Tibial nerve (tissue), 4 donors: ENCODE results near the gene ANKMY1. TPM values are rescaled to one million over a fixed set of nuclear protein-coding genes. Genes with fewer than 3 reads are reported as not detected.
"Not testable (repeated sequence)": the region's sequence is repeated elsewhere in the genome, so short reads cannot be mapped to it uniquely, and the experiment has no call there.

ENCODE experiments used
- DNase-seq, 2 donors: peaks; one replicate each; pipeline ENCODE4 v3.0.0-alpha.2; 2019; ENCODE audit warnings: low spot score in 2 of 2
- H3K27ac ChIP-seq, 4 donors: fragments of 200-600 bp; sonication (generic) in 3 of 4; one replicate each; pipeline ENCODE4 v1.5.1; 2017 to 2019; ENCODE audit warnings: mild to moderate bottlenecking in 1 of 4
- H3K27me3 ChIP-seq, 2 donors: fragments of 200-600 bp; sonication (generic) in 1 of 2; one replicate each; pipeline versions ENCODE4 v1.5.1 to v1.6.0; 2017 to 2019
- H3K36me3 ChIP-seq, 3 donors: fragments of 200-600 bp; sonication (generic); one replicate each; pipeline ENCODE4 v1.5.1; 2018 to 2019
- H3K4me1 ChIP-seq, 4 donors: fragments of 200-600 bp; sonication (generic) in 3 of 4; one replicate each; pipeline ENCODE4 v1.5.1; 2017 to 2019
- H3K4me3 ChIP-seq, 4 donors: fragments of 200-600 bp; sonication (generic) in 3 of 4; one replicate each; pipeline ENCODE4 v1.5.1; 2017 to 2019; ENCODE audit warnings: mild to moderate bottlenecking in 1 of 4, moderate library complexity in 1 of 4
- H3K9me3 ChIP-seq, 4 donors: fragments of 200-600 bp; sonication (generic) in 3 of 4; one replicate each; pipeline ENCODE4 v1.5.1; 2017 to 2019
- CTCF ChIP-seq, 5 experiments: fragments of 200-600 bp in 3 of 5; fragments of 450-650 bp in 2 of 5; sonication (generic) in 3 of 5; IDR thresholded peaks; one replicate each; pipeline ENCODE4 v1.5.1; 2016 to 2019; ENCODE audit warnings: antibody characterized with exemption in 5 of 5, mild to moderate bottlenecking in 3 of 5, moderate library complexity in 2 of 5
- EP300 ChIP-seq, 2 donors: sonication (generic); formaldehyde crosslinking; IDR thresholded peaks; one replicate each; pipeline ENCODE4 v1.6.1; 2017; ENCODE audit warnings: antibody characterized with exemption in 2 of 2, mild to moderate bottlenecking in 1 of 2
- POLR2A ChIP-seq, 2 donors: fragments of 450-650 bp; IDR thresholded peaks; one replicate each; pipeline ENCODE4 v1.6.1; 2017; ENCODE audit warnings: antibody characterized with exemption in 2 of 2, mild to moderate bottlenecking in 2 of 2, moderate library complexity in 2 of 2
- WGBS, 2 donors: methylation state at CpG; one replicate each; pipeline ENCODE4 v1.1.5; 2018; 5-methylcytosine and 5-hydroxymethylcytosine counted together
- total RNA-seq, 4 donors: library from RNA; depleted of rRNA; stranded (reverse); fragments of >200 nt; gene quantifications; one replicate each; pipeline ENCODE4 v1.1.0, GENCODE V29; 2016

The ANKMY1 gene
- total RNA-seq, 4 donors from 2014 or later = 14.2 to 24.0 (median 21.4) TPM

GRCh38 chr2:240522406-240522805, 35.4 kb downstream of the ANKMY1 start:
- WGBS, 2 donors = 92 to 94% methylated on average over 12 of the region's 12 CpGs
- Histone ChIP-seq H3K9me3 (peaks cover 0 to 5% (median 0%) of the 10 kb centered on the region in 4 donors), H3K4me1 (peaks cover 0 to 15% (median 0%) of the 10 kb centered on the region in 4 donors), H3K27ac (no peak overlapping the region), H3K36me3 (peaks cover 0 to 57% (median 20%) of the 10 kb centered on the region in 3 donors), H3K27me3 (peaks cover 0 to 11% of the 10 kb centered on the region in 2 donors), H3K4me3 (no peak overlapping the region)
- DNase-seq = no peak
- TF ChIP-seq CTCF (IDR thresholded peaks at IDR 0.05) (no peak), EP300 (IDR thresholded peaks at IDR 0.05) (no peak), POLR2A (IDR thresholded peaks at IDR 0.05) (no peak)

- H3K4me1 ChIP-seq = peaks cover 0 to 15% (median 0%) of the 10 kb centered on the region in 4 donors
- DNase-seq, H3K4me3 ChIP-seq, H3K9me3 ChIP-seq, H3K27ac ChIP-seq: not testable (repeated sequence)
- peaks cover 0 to 11% of the 10 kb centered on the region in 2 donors for H3K27me3 ChIP-seq
- 95 to 96% methylated on average over 5 of the region's 5 CpGs for WGBS, 2 donors
- peaks cover 0 to 52% (median 20%) of the 10 kb centered on the region in 3 donors for H3K36me3 ChIP-seq
Observed at GRCh38 chr2:240521885-240522284, 35.9 kb downstream of the ANKMY1 start.

- H3K9me3 ChIP-seq = peaks cover 0 to 5% (median 0%) of the 10 kb centered on the region in 4 donors
- DNase-seq = no peak
- TF ChIP-seq POLR2A (IDR thresholded peaks at IDR 0.05) (no peak), EP300 (IDR thresholded peaks at IDR 0.05) (no peak), CTCF (IDR thresholded peaks at IDR 0.05) (no peak)
Observed at GRCh38 chr2:240520974-240521350, 36.8 kb downstream of the ANKMY1 start.

GRCh38 chr2:240520130-240520973, 37.4 kb downstream of the ANKMY1 start:
- Histone ChIP-seq H3K4me1 (peaks cover 0 to 15% (median 0%) of the 10 kb centered on the region in 4 donors), H3K27me3 (peaks cover 0 to 11% of the 10 kb centered on the region in 2 donors), H3K27ac (no peak overlapping the region), H3K9me3 (peaks cover 0 to 4% (median 0%) of the 10 kb centered on the region in 4 donors), H3K36me3 (peaks cover 0 to 38% (median 17%) of the 10 kb centered on the region in 3 donors), H3K4me3 (no peak overlapping the region)
- no peak for DNase-seq
- TF ChIP-seq EP300 (IDR thresholded peaks at IDR 0.05) (no peak), POLR2A (IDR thresholded peaks at IDR 0.05) (no peak), CTCF (IDR thresholded peaks at IDR 0.05) (no peak)
- 25 to 38% methylated on average over 30 to 42 of the region's 52 CpGs for WGBS, 2 donors

More at GRCh38 chr2:240520974-240521350, 36.8 kb downstream of the ANKMY1 start:
- Histone ChIP-seq H3K4me1 (peaks cover 0 to 15% (median 0%) of the 10 kb centered on the region in 4 donors), H3K4me3 (no peak overlapping the region), H3K27ac (no peak overlapping the region), H3K36me3 (peaks cover 0 to 44% (median 20%) of the 10 kb centered on the region in 3 donors), H3K27me3 (peaks cover 0 to 11% of the 10 kb centered on the region in 2 donors)
- WGBS, 2 donors = 89 to 97% methylated on average over 12 of the region's 12 CpGs

GRCh38 chr2:240519396-240520129, 38.2 kb downstream of the ANKMY1 start:
- 26 to 32% methylated on average over 25 of the region's 25 CpGs for WGBS, 2 donors
- H3K27me3 ChIP-seq = peaks cover 0 to 11% of the 10 kb centered on the region in 2 donors
- peaks cover 0 to 30% (median 14%) of the 10 kb centered on the region in 3 donors for H3K36me3 ChIP-seq
- H3K4me1 ChIP-seq = peaks cover 0 to 15% (median 0%) of the 10 kb centered on the region in 4 donors
- TF ChIP-seq EP300 (IDR thresholded peaks at IDR 0.05) (no peak), POLR2A (IDR thresholded peaks at IDR 0.05) (no peak), CTCF (IDR thresholded peaks at IDR 0.05) (no peak)
- H3K4me3 ChIP-seq = no peak overlapping the region
- H3K9me3 ChIP-seq = no peaks in the 10 kb centered on the region
- no peak overlapping the region for H3K27ac ChIP-seq
- DNase-seq = no peak
